ENCODE measurements around the gene TNFAIP3. TPM values are rescaled to one million over a fixed set of nuclear protein-coding genes. Genes with fewer than 3 reads are reported as not detected.

TNFAIP3 gene
- total RNA-seq, 4 donors from 2014 or later, result 5.9 to 7.8 (median 7.3) TPM

DNA sequence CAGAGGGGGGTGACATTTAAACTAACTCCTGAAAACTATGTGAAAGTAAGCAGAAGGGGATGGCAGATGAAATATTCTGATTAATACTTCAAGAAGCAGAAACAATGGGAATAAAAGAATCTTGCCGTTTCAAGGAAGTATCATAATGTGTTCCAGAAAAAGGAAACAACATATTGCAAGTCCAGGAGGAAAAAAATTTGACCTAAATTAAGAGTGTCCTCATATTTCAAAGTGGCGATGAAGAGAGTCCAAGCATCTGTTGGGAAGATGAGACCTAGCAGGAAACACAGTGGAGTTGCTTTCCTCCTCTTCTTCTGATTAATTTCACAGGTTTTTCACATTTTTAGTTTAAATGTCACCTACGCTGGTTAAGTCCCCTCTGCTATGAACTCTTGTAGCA is 45.6 kb upstream of the TNFAIP3 start:
- no peak for TF ChIP-seq POLR2A (IDR thresholded peaks at IDR 0.05)
- TF ChIP-seq, protein P1, sequence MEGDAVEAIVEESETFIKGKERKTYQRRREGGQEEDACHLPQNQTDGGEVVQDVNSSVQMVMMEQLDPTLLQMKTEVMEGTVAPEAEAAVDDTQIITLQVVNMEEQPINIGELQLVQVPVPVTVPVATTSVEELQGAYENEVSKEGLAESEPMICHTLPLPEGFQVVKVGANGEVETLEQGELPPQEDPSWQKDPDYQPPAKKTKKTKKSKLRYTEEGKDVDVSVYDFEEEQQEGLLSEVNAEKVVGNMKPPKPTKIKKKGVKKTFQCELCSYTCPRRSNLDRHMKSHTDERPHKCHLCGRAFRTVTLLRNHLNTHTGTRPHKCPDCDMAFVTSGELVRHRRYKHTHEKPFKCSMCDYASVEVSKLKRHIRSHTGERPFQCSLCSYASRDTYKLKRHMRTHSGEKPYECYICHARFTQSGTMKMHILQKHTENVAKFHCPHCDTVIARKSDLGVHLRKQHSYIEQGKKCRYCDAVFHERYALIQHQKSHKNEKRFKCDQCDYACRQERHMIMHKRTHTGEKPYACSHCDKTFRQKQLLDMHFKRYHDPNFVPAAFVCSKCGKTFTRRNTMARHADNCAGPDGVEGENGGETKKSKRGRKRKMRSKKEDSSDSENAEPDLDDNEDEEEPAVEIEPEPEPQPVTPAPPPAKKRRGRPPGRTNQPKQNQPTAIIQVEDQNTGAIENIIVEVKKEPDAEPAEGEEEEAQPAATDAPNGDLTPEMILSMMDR (IDR thresholded peaks at IDR 0.05), result no peak
- H3K4me3 ChIP-seq (replicated peaks in 1 of 3), result no peak overlapping the region
- intact Hi-C loops (cut with DNase I), result no loop called here
- no peak for DNase-seq
- 61 to 62% methylated on average over 3 of the region's 3 CpGs for WGBS, 2 donors
- no peaks in the 10 kb centered on the region for H3K36me3 ChIP-seq
- no peak overlapping the region for H3K27ac ChIP-seq
- peaks cover 0 to 10% of the 10 kb centered on the region in 2 donors for H3K4me1 ChIP-seq
- H3K27me3 ChIP-seq, result no peaks in the 10 kb centered on the region
- no peaks in the 10 kb centered on the region for H3K9me3 ChIP-seq

DNA sequence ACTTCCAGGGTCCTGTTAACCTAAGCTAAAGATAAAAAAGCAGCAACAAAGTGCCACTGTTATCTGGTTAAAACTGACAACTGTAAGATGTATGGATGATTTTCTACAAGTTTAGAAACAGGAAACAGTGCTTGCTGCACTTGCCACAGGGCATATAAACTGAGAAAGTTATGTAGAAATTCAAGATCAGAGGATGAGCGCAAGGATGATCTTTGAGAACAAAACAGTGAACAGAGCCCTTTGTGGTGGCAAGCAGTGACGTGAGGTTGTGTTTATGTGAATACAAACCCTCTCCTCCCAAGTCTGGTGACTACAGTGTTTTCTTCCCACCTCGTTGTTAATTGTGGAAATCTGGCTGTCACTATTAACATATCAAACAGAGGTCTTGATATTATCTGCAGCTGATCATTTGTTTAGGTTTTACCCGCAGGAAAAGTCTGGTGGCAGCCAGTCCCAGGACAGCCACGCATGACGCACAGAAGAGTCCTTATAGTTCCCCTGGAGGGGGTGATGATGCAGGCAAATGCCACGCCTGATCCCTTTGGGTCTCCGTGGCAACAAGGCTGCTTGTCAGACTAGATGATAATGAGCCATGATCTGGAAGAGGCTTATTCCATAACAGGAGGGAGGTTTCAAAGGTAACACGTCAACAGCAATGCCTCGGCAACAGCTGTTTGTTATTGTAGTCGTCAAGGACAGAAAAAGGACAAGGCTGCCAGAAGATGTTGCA is 43.1 kb upstream of the TNFAIP3 start:
- Histone ChIP-seq H3K36me3 (no peaks in the 10 kb centered on the region), H3K27ac (no peak overlapping the region), H3K27me3 (no peaks in the 10 kb centered on the region), H3K4me1 (peaks cover 0 to 10% of the 10 kb centered on the region in 2 donors), H3K9me3 (no peaks in the 10 kb centered on the region), H3K4me3 (replicated peaks in 1 of 3) (no peak overlapping the region)
- DNase-seq, result peak; percentile 27 to 33
- no peak for TF ChIP-seq POLR2A (IDR thresholded peaks at IDR 0.05)
- TF ChIP-seq, protein P1 (IDR thresholded peaks at IDR 0.05), result no peak
- WGBS, 2 donors, result 30 to 37% methylated on average over 11 of the region's 11 CpGs
- intact Hi-C loops (cut with DNase I), result no loop called here

DNA sequence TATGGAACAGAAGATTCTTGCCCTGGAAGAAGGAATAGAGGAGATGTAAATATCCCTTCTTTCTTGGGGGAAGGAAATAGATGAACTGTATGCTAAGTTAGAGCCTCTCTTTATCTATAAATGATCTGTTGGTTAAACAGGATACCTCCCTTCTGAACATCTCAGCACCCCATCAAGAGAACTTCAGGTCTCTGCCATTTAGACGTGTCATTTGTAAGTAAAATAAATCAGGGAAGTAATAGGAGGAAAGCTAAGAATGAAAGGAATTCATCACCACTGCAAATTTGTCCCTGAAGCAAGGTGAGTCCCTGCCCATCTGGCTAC is 42.5 kb upstream of the TNFAIP3 start:
- TF ChIP-seq, protein P1 (IDR thresholded peaks at IDR 0.05), result no peak
- TF ChIP-seq POLR2A (IDR thresholded peaks at IDR 0.05), result no peak
- Histone ChIP-seq H3K4me1 (peaks cover 0 to 10% of the 10 kb centered on the region in 2 donors), H3K27me3 (no peaks in the 10 kb centered on the region), H3K36me3 (no peaks in the 10 kb centered on the region), H3K27ac (no peak overlapping the region), H3K4me3 (replicated peaks in 1 of 3) (no peak overlapping the region), H3K9me3 (no peaks in the 10 kb centered on the region)
- 73 to 76% methylated on average over 1 of the region's 1 CpG for WGBS, 2 donors
- intact Hi-C loops (cut with DNase I), result no loop called here
- DNase-seq, result no peak

DNA sequence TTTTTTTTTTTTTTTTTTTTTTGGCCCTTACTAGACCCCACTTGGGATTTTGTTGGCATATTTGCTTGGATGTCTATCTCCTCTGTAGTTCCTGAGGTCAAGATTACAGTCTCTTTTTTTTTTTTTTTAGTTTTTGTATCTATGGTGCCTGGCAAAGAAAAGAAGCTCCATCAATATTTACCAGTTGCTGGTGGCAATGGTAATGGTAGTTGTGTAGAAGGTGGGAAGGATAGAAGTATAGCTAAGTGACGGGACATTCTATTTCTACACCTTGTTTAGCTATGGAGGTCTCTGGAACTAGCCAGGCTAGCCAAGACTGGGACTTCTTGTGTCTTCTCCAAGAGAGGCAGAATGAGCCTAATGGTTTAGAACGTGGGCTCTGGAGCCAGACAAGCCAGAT is 42.2 kb upstream of the TNFAIP3 start:
- no peak overlapping the region for H3K27ac ChIP-seq
- no peak for DNase-seq
- 83 to 86% methylated on average over 2 of the region's 2 CpGs for WGBS, 2 donors
- H3K9me3 ChIP-seq, result no peaks in the 10 kb centered on the region
- H3K27me3 ChIP-seq, result no peaks in the 10 kb centered on the region
- H3K4me1 ChIP-seq, result peaks cover 0 to 10% of the 10 kb centered on the region in 2 donors
- intact Hi-C loops (cut with DNase I), result no loop called here
- H3K36me3 ChIP-seq, result no peaks in the 10 kb centered on the region
- no peak overlapping the region for H3K4me3 ChIP-seq (replicated peaks in 1 of 3)
- no peak for TF ChIP-seq POLR2A (IDR thresholded peaks at IDR 0.05)
- TF ChIP-seq, protein P1 (IDR thresholded peaks at IDR 0.05), result no peak

DNA sequence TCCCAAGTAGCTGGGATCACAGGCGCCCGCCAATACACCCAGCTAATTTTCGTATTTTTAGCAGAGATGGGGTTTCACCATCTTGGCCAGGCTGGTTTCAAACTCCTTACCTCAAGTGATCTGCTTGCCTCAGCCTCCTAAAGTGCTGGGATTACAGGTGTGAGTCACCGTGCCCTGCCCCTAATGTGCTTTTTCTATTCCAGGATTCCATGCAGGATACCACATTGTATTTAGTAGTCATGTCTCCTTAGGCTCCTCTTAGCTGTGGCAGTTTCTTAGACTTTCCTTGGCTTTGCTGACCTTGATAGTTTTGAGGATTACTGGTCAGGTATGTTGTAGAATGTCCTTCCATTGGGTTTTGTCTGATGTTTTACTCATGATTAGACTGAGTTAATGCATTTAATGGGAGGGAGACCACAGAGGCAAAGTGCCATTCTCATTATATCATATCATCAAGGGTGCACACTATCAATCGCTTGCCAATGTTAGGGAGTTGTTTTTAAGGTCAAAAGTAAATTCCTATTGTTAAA is 39.6 kb upstream of the TNFAIP3 start:
- Histone ChIP-seq H3K4me1 (peaks cover 0 to 10% of the 10 kb centered on the region in 2 donors), H3K27me3 (no peaks in the 10 kb centered on the region), H3K27ac (no peak overlapping the region), H3K4me3 (replicated peaks in 1 of 3) (no peak overlapping the region), H3K9me3 (no peaks in the 10 kb centered on the region), H3K36me3 (no peaks in the 10 kb centered on the region)
- WGBS, 2 donors, result 96% methylated on average over 5 of the region's 5 CpGs
- DNase-seq, result no peak
- TF ChIP-seq, protein P1 (IDR thresholded peaks at IDR 0.05), result no peak
- TF ChIP-seq POLR2A (IDR thresholded peaks at IDR 0.05), result no peak
- intact Hi-C loops (cut with DNase I), result no loop called here

All from thyroid gland (tissue), 4 donors.